ENCODE results near the gene LRRC2.

GRCh38 chr3:46504789-46505188 is 61.3 kb downstream of the LRRC2 start:
- TF ChIP-seq EZH2 (IDR thresholded peaks at IDR 0.05) (no peak), CTCF (IDR thresholded peaks at IDR 0.05) (no peak)
